ENCODE measurements around the gene SEMA3E.

The SEMA3E gene

GRCh38 chr7:83366629-83367028, 282.3 kb downstream of the SEMA3E start:
- no CpG with 5 or more reads among the region's 2 CpGs for WGBS (ENCODE audit: insufficient coverage)
- no peak overlapping the region for H3K4me3 ChIP-seq (ENCODE audit: control insufficient read depth in 1 of 7, extremely low read depth in 1 of 7, insufficient read depth in 4 of 7, low read depth in 2 of 7, low read length in 6 of 7)
- no peaks in the 10 kb centered on the region for H3K27me3 ChIP-seq (replicated peaks in 2 of 5; ENCODE audit: control insufficient read depth in 4 of 5, insufficient read depth in 5 of 5, low read length in 4 of 5)
- no peaks in the 10 kb centered on the region for H3K9me3 ChIP-seq (ENCODE audit: control extremely low read depth in 1 of 5, control insufficient read depth in 4 of 5, insufficient read depth in 2 of 5, low read depth in 1 of 5, low read length in 4 of 5)
- DNase-seq, result no peak
- CTCF ChIA-PET, result no interaction called here
- H3K36me3 ChIP-seq (ENCODE audit: control insufficient read depth in 4 of 4, insufficient read depth in 4 of 4, low read length in 3 of 4), result no peaks in the 10 kb centered on the region
- POLR2A ChIA-PET, result no interaction called here
- no peak overlapping the region for H3K27ac ChIP-seq (ENCODE audit: insufficient read depth in 1 of 2, low read depth in 1 of 2, low read length in 2 of 2, poor library complexity in 1 of 2, severe bottlenecking in 2 of 2)
- H3K4me1 ChIP-seq (ENCODE audit: control extremely low read depth in 1 of 4, control insufficient read depth in 4 of 4, insufficient read depth in 4 of 4, low read length in 3 of 4), result no peaks in the 10 kb centered on the region

DNA sequence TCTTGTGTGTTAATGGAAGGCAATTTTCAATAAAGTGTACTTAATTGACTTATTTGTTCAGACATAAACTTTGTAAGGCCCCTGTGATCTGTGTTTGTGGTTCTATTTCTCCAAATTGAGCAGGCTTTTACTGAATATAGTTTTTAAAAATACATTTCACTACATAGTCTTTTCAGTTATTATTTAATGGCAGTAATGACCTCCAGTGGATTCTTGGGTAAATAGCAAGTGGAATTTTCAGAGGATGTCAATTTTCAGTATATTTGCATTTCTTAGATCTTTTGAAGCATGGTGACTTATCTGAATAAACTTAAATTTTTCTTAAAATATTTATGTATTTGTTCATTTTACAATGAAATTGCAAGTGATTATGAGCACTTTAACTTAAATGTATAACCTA, 283.2 kb downstream of the SEMA3E start:
- ChIA-PET CTCF (no interaction called here), POLR2A (no interaction called here)
- H3K9me3 ChIP-seq (ENCODE audit: control extremely low read depth in 1 of 5, control insufficient read depth in 4 of 5, insufficient read depth in 2 of 5, low read depth in 1 of 5, low read length in 4 of 5), result no peaks in the 10 kb centered on the region
- H3K4me1 ChIP-seq (ENCODE audit: control extremely low read depth in 1 of 4, control insufficient read depth in 4 of 4, insufficient read depth in 4 of 4, low read length in 3 of 4), result no peaks in the 10 kb centered on the region
- no peaks in the 10 kb centered on the region for H3K27me3 ChIP-seq (replicated peaks in 2 of 5; ENCODE audit: control insufficient read depth in 4 of 5, insufficient read depth in 5 of 5, low read length in 4 of 5)
- H3K27ac ChIP-seq (ENCODE audit: insufficient read depth in 1 of 2, low read depth in 1 of 2, low read length in 2 of 2, poor library complexity in 1 of 2, severe bottlenecking in 2 of 2), result no peak overlapping the region
- no peak overlapping the region for H3K4me3 ChIP-seq (ENCODE audit: control insufficient read depth in 1 of 7, extremely low read depth in 1 of 7, insufficient read depth in 4 of 7, low read depth in 2 of 7, low read length in 6 of 7)
- no peaks in the 10 kb centered on the region for H3K36me3 ChIP-seq (ENCODE audit: control insufficient read depth in 4 of 4, insufficient read depth in 4 of 4, low read length in 3 of 4)
- no peak for DNase-seq

DNA sequence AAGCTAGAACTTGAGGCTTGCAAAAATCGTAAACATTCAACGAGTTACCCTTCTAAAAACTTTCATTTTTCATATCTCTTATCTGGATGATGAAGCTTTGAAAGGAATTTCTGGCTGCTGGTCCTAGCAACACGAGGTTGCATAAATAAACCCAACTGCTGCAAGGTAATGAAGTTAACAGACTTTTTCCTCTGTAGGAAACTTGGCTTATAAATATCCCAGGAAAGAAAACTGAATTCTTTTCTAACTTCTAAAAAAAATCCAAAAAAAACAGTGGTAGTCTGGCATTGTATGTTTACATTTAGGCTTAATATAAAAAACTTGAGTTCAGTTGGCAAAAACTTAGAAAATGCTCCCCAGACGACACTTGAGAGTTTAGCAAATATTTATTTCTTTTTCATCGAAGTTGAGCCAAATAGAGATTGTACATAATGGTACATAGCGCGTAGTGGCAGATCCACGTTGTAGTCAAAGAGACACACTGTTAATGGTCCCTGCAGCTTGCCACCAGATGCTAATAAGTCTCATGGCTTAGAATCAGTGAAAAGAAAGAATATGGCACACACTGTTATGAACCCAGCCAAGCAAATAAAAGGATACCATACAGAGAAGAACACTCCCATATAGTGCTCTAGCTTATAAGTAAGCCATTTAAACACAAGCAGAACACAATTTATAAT, 285.9 kb downstream of the SEMA3E start:
- Histone ChIP-seq H3K27ac (ENCODE audit: insufficient read depth in 1 of 2, low read depth in 1 of 2, low read length in 2 of 2, poor library complexity in 1 of 2, severe bottlenecking in 2 of 2) (no peak overlapping the region), H3K9me3 (ENCODE audit: control extremely low read depth in 1 of 5, control insufficient read depth in 4 of 5, insufficient read depth in 2 of 5, low read depth in 1 of 5, low read length in 4 of 5) (no peaks in the 10 kb centered on the region), H3K4me3 (ENCODE audit: control insufficient read depth in 1 of 7, extremely low read depth in 1 of 7, insufficient read depth in 4 of 7, low read depth in 2 of 7, low read length in 6 of 7) (no peak overlapping the region), H3K36me3 (ENCODE audit: control insufficient read depth in 4 of 4, insufficient read depth in 4 of 4, low read length in 3 of 4) (no peaks in the 10 kb centered on the region), H3K27me3 (replicated peaks in 2 of 5; ENCODE audit: control insufficient read depth in 4 of 5, insufficient read depth in 5 of 5, low read length in 4 of 5) (no peaks in the 10 kb centered on the region), H3K4me1 (ENCODE audit: control extremely low read depth in 1 of 4, control insufficient read depth in 4 of 4, insufficient read depth in 4 of 4, low read length in 3 of 4) (no peaks in the 10 kb centered on the region)
- POLR2A ChIA-PET, result no interaction called here
- WGBS (ENCODE audit: insufficient coverage), result 96% methylated on average over 6 of the region's 8 CpGs
- CTCF ChIA-PET, result interaction anchor here (1.2 kb wide), 1 partner anchor 9 kb away, joined by 3 read pairs; no protein-coding TSS in a partner anchor
- no peak for DNase-seq

- Histone ChIP-seq H3K27me3 (replicated peaks in 2 of 5; ENCODE audit: control insufficient read depth in 4 of 5, insufficient read depth in 5 of 5, low read length in 4 of 5) (no peaks in the 10 kb centered on the region), H3K4me3 (ENCODE audit: control insufficient read depth in 1 of 7, extremely low read depth in 1 of 7, insufficient read depth in 4 of 7, low read depth in 2 of 7, low read length in 6 of 7) (no peak overlapping the region), H3K4me1 (ENCODE audit: control extremely low read depth in 1 of 4, control insufficient read depth in 4 of 4, insufficient read depth in 4 of 4, low read length in 3 of 4) (no peaks in the 10 kb centered on the region), H3K9me3 (ENCODE audit: control extremely low read depth in 1 of 5, control insufficient read depth in 4 of 5, insufficient read depth in 2 of 5, low read depth in 1 of 5, low read length in 4 of 5) (no peaks in the 10 kb centered on the region), H3K27ac (ENCODE audit: insufficient read depth in 1 of 2, low read depth in 1 of 2, low read length in 2 of 2, poor library complexity in 1 of 2, severe bottlenecking in 2 of 2) (no peak overlapping the region), H3K36me3 (ENCODE audit: control insufficient read depth in 4 of 4, insufficient read depth in 4 of 4, low read length in 3 of 4) (no peaks in the 10 kb centered on the region)
- DNase-seq, result no peak
- 100% methylated on average over 1 of the region's 1 CpG for WGBS (ENCODE audit: insufficient coverage)
- ChIA-PET POLR2A (no interaction called here), CTCF (no interaction called here)
Observed at GRCh38 chr7:83359108-83359507, 289.8 kb downstream of the SEMA3E start.

- Histone ChIP-seq H3K36me3 (ENCODE audit: control insufficient read depth in 4 of 4, insufficient read depth in 4 of 4, low read length in 3 of 4) (no peaks in the 10 kb centered on the region), H3K27ac (ENCODE audit: insufficient read depth in 1 of 2, low read depth in 1 of 2, low read length in 2 of 2, poor library complexity in 1 of 2, severe bottlenecking in 2 of 2) (no peak overlapping the region), H3K4me1 (ENCODE audit: control extremely low read depth in 1 of 4, control insufficient read depth in 4 of 4, insufficient read depth in 4 of 4, low read length in 3 of 4) (no peaks in the 10 kb centered on the region), H3K4me3 (ENCODE audit: control insufficient read depth in 1 of 7, extremely low read depth in 1 of 7, insufficient read depth in 4 of 7, low read depth in 2 of 7, low read length in 6 of 7) (no peak overlapping the region), H3K27me3 (replicated peaks in 2 of 5; ENCODE audit: control insufficient read depth in 4 of 5, insufficient read depth in 5 of 5, low read length in 4 of 5) (no peaks in the 10 kb centered on the region), H3K9me3 (ENCODE audit: control extremely low read depth in 1 of 5, control insufficient read depth in 4 of 5, insufficient read depth in 2 of 5, low read depth in 1 of 5, low read length in 4 of 5) (no peaks in the 10 kb centered on the region)
- POLR2A ChIA-PET, result no interaction called here
- DNase-seq, result no peak
- CTCF ChIA-PET, result no interaction called here
- no CpG with 5 or more reads among the region's 3 CpGs for WGBS (ENCODE audit: insufficient coverage)
Observed at GRCh38 chr7:83355143-83355542, 293.8 kb downstream of the SEMA3E start.

GRCh38 chr7:83347945-83348444, 300.9 kb downstream of the SEMA3E start:
- CTCF ChIA-PET, result no interaction called here
- H3K4me1 ChIP-seq (ENCODE audit: control extremely low read depth in 1 of 4, control insufficient read depth in 4 of 4, insufficient read depth in 4 of 4, low read length in 3 of 4), result no peaks in the 10 kb centered on the region
- no peaks in the 10 kb centered on the region for H3K9me3 ChIP-seq (ENCODE audit: control extremely low read depth in 1 of 5, control insufficient read depth in 4 of 5, insufficient read depth in 2 of 5, low read depth in 1 of 5, low read length in 4 of 5)
- 88% methylated on average over 5 of the region's 5 CpGs for WGBS (ENCODE audit: insufficient coverage)
- no peak overlapping the region for H3K4me3 ChIP-seq (ENCODE audit: control insufficient read depth in 1 of 7, extremely low read depth in 1 of 7, insufficient read depth in 4 of 7, low read depth in 2 of 7, low read length in 6 of 7)
- H3K36me3 ChIP-seq (ENCODE audit: control insufficient read depth in 4 of 4, insufficient read depth in 4 of 4, low read length in 3 of 4), result no peaks in the 10 kb centered on the region
- no peak overlapping the region for H3K27ac ChIP-seq (ENCODE audit: insufficient read depth in 1 of 2, low read depth in 1 of 2, low read length in 2 of 2, poor library complexity in 1 of 2, severe bottlenecking in 2 of 2)
- no peak for DNase-seq
- POLR2A ChIA-PET, result no interaction called here
- no peaks in the 10 kb centered on the region for H3K27me3 ChIP-seq (replicated peaks in 2 of 5; ENCODE audit: control insufficient read depth in 4 of 5, insufficient read depth in 5 of 5, low read length in 4 of 5)

DNA sequence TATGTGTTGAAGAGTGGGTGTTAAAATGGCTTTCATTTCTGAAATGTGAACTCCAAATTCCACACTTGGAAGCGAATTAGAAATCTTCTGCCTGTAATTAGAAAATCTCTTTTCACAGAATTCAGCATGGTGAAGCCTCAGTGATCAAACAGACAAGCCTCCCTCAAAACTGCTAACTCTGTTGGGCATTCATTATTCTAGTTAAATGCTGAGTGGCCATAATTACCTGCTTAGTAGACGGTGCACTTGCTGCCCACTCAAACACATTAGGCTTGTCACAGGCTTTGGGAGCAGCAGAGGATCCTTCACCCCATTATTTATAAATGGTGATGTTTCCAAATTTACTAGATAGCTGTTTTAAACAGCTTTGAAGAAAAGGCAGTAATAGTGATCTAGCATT, 309.0 kb downstream of the SEMA3E start:
- CTCF ChIA-PET, result no interaction called here
- POLR2A ChIA-PET, result no interaction called here
- no peaks in the 10 kb centered on the region for H3K36me3 ChIP-seq (ENCODE audit: control insufficient read depth in 4 of 4, insufficient read depth in 4 of 4, low read length in 3 of 4)
- no peak overlapping the region for H3K27ac ChIP-seq (ENCODE audit: insufficient read depth in 1 of 2, low read depth in 1 of 2, low read length in 2 of 2, poor library complexity in 1 of 2, severe bottlenecking in 2 of 2)
- no peak for DNase-seq
- 71% methylated on average over 1 of the region's 2 CpGs for WGBS (ENCODE audit: insufficient coverage)
- H3K4me3 ChIP-seq (ENCODE audit: control insufficient read depth in 1 of 7, extremely low read depth in 1 of 7, insufficient read depth in 4 of 7, low read depth in 2 of 7, low read length in 6 of 7), result no peak overlapping the region
- no peaks in the 10 kb centered on the region for H3K9me3 ChIP-seq (ENCODE audit: control extremely low read depth in 1 of 5, control insufficient read depth in 4 of 5, insufficient read depth in 2 of 5, low read depth in 1 of 5, low read length in 4 of 5)
- H3K4me1 ChIP-seq (ENCODE audit: control extremely low read depth in 1 of 4, control insufficient read depth in 4 of 4, insufficient read depth in 4 of 4, low read length in 3 of 4), result no peaks in the 10 kb centered on the region
- no peaks in the 10 kb centered on the region for H3K27me3 ChIP-seq (replicated peaks in 2 of 5; ENCODE audit: control insufficient read depth in 4 of 5, insufficient read depth in 5 of 5, low read length in 4 of 5)
